RKO (cell line): ENCODE data around the gene EVI5.
A peak's percentile ranks its signal among the peaks of the same experiment; 100 is the strongest.
"Not testable (repeated sequence)": the region's sequence is repeated elsewhere in the genome, so short reads cannot be mapped to it uniquely, and the experiment has no call there.

Source experiments
- DNase-seq: peaks from one replicate; pipeline ENCODE4 v3.0.0-alpha.2; 2016; ENCODE audit warnings: low spot score

EVI5 gene

DNA sequence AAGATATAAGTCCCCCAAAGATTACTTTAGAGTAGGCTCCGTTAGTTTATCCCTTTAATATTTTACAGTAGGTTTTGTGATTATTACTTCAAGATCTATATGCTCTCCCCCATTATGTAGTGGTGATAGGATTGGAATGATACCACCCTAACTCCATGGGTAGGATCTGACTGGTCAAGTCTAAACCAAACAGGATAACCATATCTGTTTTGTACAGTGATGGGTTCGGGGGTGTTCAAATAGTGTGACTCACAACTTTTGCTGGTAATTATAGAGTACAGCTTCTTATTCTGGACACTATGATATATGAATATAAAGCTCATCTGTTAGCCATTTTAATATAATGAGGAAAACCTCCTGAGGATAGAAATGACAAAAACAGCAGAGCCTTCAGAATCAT is 212.4 kb downstream of the EVI5 start:
- DNase-seq: no peak

DNA sequence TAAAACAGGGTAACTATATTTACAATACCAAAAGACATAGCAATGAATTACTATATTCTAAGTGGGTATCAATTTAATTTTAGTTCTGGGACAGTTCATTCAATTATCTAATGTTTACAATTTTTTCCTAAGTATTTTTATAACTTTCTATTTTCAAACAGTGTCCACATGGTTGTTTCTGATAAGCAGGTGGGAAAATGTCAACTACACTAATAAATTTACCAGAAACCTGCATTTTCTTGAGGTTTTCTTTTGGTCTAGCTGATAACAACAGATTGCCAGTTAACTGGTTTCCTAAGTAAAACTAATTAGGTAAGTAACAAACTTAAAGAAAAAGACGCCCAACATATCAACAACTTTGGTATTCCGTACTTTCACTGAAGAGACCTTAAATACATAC is 213.3 kb downstream of the EVI5 start:
- DNase-seq: no peak

DNA sequence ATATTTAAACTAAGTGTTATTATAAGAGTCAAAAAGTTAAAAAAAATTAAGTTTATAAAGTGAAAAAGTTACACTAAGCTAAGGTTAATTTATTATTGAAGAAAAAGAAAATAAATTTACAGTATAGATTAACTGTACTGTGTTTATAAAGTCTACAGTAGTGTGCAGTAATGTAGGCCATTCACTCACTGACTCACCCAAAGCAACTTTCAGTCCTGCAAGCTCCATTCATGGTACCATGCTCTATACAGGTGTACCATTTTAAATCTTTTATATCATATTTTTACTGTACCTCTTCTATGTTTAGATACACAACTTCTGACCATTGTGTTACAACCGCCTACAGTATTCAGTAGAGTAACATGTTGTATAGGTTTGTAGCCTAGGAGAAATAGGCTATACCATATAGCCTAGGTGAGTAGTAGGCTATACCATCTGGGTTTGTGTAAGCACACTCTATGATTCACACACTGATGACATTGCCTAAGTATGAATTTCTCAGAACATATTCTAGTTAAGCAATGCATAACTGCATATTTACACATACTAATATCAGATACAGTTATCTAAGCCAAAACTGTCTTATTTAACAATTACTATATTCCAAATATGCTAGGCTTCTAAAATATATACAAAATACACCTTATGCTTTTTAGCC is 217.6 kb downstream of the EVI5 start:
- peak; percentile 52 for DNase-seq

DNA sequence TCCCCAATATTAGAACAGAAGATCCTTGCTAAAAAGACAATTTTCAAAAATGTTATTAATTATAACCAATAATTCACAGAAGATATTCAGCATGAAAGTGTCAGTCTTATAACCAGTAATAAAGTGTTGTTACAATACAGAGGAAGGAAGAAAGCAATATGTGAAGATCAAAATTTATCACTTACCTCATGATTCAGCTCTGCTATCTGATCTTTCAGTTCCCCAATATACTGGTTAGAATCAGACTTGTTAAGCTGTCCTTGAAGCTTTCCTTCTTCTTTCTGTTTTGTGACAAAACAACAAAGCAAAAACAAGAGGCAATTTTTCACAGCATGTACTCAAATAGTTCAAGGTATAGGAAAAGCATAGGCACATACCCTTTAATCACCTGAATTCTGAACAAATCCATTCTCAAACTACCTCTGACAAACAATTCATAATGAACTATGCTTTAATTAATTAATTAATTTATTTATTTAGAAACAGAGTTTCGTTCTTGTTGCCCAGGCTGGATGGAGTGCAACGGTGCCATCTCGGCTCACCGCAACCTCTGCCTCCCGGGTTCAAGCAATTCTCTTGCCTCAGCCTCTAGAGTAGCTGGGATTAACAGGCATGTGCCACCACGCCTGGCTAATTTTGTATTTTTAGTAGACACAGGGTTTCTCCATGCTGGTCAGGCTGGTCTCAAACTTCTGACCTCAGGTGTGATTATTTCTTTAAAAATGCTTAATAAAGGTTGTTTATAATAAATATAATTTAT is 221.3 kb downstream of the EVI5 start:
- no peak for DNase-seq

DNA sequence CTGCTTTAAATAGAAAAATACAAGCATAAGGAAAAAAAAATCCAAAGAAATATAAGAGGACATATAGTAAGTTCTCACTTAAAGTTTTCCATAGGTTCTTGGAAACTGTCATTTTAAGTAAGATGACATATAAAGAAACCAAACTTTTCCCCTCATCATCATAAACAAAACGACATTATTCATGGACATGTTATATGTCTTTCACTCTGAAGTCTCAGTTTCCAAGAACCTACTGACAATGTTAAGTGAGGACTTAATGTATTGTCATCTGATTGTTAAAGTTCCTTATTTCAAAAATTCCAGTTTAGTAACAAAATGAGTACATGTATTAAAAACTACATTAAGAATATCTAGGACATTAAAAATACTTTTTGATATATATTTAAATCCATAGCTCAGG is 228.6 kb downstream of the EVI5 start:
- no peak for DNase-seq

DNA sequence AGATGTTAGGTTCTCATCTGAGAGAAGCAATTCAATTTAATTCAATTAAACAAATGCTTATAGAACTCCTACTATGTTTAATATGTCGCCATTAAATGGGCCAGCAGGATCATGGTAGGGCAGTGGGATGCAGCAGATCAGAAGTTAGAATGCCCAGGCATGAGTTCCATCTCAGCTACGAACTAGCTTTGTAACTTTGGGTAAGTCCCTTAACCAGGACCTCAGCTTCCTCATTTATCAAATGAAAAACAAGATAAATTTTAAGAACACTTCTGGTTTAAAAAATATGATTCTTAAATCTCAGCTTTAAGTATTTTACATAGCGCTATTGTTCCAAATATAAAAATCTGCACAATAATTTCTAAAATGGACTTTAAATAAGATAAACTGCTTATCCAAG is 230.7 kb downstream of the EVI5 start:
- DNase-seq: no peak

DNA sequence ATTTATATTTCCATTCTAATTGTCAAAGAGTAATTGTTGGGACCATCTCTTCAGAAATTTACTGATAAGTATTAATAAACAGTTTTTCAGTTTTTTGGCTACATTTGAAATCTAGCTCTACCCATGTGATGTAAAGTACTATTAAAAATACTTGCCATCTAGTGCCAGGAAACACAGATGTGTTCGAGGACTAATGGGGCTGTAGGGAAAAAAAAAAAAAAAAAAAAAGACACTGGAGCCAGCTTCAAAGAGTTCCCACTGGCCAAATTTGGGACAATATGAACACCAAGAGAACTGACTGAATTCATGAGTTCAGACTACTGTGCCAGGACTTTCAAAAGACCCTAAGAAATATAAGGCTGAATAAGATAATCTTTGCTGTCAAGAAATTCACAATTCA is 233.0 kb downstream of the EVI5 start:
- DNase-seq: no peak

DNA sequence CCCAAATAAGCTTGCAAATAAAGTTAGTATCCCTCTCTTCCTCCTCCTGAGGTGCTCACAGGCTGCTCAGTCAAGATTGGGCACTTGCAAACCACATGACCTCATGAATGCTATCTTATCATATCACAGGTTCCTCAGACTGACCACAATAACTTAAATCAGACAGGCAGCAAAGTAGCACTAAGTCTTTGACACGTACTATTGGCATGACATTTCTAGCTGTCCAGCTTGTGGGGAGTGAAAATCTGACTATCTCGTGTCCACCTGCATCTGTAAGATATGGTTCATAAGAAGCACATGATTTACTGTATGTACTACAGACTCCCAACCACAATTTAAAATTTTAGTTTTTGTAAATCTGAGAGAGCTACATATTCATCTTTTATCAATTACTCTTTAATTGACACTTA is 240.1 kb downstream of the EVI5 start:
- DNase-seq: no peak

DNA sequence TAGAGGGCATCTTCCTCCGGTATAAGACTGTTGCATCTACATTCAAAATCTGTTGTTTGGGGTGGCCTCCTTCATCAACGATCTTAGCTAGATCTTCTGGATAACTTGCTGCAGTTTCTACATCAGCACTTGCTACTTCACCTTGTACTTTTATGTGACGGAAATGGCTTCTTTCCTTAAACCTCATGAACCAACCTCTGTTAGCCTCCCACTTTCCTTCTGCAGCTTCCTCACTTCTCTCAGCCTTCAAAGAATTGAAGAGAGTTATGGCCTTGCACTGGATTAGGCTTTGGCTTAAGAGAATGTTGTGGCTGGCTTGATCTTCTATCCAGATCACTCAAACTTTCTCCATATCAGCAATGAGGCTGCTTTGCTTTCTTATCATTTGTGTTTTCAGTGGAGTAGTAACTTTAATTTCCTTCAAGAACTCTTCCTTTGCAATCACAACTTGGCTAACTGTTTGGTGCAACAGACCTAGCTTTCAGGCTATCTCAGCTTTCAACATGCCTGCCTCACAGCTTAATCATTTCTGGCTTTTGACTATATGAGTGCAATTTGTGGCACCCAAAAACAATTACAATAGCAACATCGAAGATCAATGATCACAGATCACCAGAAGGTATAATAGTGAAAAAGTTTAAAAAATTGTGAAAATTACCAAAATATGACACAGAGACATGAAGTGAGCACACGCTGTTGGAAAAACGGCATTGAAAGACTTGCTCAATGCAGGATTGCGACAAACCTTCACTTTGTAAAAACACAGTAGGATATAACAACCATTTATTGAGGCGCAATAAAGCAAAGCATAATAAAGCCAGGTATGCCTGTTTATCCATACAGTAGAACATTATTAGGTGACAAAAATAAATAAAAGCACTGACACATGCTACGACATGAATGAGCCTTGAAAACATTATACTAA is 241.5 kb downstream of the EVI5 start:
- no peak for DNase-seq

DNA sequence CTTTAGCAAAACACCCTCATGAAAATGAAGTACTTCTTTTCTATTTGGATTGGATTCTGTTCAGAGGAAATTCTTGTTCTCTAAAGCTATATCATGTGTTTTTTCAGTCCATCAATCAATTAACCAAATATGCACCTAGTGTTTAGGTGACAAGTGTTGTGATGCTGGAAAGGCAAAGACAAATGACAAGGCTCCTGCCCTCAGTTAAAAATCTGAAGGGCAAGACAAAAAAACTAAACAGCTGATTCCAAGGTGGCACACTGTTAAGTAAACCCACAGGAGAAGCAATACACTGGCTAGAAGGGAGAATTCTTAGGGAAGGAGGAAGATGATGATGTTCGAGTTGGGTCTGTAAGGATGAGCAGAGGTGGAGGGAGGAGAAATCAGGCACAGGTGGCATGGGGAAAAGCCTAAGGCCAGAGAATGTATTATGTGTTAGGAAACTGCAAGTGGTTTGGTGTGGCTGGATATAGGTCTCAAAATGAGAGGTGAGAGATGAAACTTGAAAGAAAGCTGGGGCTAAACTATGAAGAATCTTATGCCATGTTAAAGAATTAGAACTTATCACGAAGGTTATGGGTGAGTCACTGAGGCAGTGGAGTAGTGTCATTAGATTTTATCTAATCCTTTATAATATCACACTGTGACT is 246.4 kb downstream of the EVI5 start:
- DNase-seq: no peak

DNA sequence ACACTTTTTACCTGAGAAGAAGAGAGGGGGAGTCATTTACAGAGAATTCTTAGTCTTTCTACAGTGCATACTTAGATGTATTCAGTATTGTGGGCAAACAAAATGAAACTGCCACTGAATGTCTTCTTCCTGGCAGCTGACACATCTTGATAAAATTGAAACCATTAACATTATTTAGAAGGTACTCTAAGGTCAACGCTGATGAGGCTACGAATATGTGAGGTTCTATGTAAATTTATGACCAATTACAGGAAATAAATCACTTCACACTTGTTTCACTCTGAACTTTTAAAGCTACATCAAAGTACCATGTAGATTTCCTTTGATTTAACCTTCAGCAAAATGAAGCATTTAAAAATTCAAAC is 246.9 kb downstream of the EVI5 start:
- peak; percentile 9 for DNase-seq

DNA sequence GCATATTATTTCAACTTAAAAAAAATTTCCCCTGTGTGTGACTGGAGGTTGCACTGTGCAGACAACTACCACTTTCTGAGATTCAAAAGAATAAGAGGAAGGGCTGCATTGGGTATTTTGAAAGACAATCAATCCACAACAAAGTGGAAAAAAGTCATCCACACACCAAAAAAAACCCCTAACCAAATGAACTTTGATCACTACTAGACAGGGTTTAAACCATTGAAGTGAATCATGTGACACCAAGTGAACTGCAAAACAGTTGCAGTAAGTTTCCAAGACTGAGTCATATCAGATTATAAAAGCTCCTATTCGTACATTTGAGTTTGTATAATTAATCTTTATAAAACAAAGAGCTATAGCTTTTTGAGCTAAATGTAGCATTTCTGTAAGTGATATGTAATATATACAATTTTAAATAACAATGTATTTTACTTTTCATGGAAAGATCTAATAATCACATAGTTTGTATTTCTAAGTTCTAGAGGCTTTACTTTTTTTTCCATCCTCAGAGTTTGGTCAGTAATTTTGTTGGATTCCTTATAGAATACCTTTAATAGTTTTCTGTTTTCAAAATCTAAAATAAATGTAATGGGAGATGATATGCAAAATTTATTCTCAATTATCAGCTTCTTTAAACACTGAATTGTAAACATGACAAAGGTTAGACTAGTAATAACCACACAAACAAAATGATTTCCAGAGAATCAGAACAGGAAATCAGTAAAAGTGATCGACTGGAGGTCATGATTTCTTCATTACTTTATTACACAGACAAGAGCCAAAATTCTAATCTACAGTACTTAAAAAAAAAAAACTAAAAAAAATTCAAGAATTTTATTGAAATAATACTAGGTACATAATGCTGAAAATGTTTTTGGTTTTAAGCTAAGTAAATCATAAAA is 247.7 kb downstream of the EVI5 start:
- no peak for DNase-seq

DNA sequence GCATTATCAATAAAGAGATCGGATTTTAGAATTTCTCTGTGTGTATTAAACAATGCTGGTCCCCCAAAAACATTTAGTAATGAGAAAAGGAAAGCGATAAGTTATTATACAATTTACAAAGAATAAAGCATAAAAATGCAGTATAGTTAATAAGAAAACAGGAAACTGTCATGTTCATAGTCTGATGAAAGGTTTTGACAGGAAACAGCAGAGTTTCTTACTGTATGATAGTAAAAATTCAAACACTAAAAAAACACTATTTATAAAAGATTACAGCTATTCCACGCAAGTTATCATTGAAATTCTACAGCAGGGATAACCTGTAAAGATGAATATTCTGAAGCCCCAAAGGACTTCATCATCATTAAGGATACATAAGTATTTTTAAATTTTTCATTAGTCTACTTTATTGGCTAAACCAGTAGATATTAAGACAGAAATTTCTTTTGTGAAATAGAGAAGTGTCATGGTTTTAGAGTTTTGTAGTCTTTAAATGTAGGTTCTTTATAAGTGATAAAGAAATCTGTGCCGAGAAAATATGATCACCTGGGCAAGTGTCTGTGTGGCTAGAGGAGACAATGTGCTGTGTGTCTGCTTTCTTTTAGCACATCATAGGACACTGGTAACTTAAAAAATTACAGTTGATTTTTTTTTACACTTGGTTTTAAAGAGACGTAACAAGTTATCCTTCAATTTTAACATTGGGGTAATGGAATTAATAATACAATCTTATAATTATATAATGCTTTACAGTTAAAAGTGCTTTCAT is 248.5 kb downstream of the EVI5 start:
- DNase-seq: no peak

DNA sequence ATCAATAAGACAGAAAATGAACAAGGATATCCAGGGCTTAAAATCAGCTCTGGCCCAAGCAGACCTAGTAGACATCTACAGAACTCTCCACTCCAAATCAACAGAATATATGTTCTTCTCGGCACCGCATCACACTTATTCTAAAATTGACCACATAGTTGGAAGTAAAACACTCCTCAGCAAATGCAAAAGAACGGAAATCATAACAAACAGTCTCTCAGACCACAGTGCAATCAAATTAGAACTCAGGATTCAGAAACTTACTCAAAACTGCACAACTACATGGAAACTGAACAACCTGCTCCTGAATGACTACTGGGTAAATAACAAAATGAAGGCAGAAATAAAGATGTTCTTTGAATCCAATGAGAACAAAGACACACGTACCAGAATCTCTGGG is 252.5 kb downstream of the EVI5 start:
- DNase-seq: not testable (repeated sequence)

DNA sequence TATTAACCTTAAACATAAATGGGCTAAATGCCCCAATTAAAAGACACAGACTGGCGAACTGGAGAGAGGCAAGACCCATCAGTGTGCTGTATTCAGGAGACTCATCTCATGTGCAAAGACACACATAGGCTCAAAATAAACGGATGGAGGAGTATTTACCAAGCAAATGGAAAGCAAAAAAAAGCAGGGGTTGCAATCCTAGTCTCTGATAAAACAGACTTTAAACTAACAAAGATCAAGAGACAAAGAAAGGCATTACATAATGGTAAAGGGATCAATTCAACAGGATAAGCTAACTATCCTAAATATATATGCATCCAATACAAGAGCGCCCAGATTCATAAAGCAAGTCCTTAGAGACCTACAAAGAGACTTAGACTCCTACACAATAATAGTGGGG is 253.0 kb downstream of the EVI5 start:
- DNase-seq: not testable (repeated sequence)

DNA sequence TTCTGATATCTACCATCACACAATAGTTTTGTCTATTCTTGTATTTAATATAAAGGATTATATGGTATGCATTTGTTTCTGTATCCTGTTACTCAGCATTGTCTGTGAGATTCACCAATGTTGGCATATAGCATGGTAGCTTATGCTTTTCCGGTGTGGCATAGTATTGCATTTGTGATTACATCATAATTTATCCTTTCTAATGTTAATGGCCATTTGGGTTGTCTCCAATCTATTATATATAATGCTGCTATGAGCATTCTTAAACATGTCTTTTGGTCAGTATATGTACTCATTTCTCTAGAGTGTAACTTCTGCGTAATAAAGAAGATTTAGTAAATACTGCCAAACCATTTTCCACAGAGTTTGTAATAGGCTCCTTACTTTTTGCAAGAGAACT is 257.2 kb downstream of the EVI5 start:
- DNase-seq: no peak

DNA sequence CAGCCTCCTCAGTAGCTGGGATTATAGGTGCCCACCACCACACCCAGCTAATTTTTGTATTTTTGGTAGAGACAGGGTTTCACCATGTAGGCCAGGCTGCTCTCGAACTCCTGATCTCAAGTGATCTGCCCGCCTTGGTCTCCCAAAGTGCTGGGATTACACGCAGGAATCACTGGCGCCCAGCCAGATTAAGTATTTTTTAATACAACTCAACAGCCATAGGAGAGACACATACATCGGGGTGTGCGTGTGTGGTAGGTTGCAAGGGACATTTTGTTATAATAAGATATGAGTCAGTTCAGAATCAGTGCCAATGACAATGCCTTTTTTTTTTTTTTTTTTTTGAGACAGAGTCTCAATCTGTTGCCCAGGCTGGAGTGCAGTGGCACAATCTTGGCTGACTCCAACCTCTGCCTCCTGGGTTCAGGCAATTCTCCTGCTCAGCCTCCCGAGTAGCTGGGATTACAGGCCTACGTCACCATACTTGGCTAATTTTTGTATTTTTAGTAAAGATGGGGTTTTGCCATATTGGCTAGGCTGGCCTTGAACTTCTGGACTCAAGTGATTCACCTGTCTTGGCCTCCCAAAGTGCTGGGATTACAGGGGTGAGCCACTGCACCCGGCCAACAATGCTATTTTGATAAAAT is 259.8 kb downstream of the EVI5 start:
- DNase-seq: not testable (repeated sequence)

DNA sequence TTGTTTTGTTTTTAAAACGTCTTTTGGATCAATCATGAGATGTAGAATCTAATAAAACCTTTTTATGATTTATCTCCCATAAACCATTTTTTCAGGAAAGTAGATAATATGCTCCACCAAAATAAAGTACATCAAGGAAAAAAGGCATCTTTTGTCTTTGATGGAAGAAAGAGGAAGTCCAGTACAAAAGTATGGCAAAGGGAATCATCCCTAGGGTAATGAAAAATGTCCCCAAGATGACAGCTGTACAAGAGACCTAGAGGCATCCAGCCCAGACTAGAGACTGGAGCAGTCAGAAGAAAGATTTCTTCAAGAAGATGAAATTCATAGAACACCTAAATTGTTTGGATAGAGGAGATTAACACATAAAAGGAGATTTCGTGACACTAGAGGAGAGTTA is 265.9 kb downstream of the EVI5 start:
- DNase-seq: no peak

DNA sequence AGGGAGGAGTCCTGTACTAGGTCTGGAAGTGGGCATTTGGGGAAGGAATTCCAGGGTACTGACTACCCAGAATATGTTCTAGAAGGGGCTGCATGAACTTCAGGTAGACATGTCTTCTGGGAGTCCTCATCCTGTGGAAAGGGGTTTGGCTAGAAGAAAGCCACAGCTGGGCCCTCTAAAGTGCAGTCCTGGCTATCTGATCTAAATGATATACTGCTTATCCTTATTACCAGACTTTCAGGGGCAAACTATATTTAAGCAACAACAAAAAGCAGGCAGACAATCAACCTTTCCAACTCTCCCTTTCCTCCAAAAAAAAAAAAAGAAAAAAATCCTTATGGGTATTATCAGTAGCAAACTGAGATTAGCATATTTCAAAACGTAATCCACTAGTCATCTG is 268.3 kb downstream of the EVI5 start:
- DNase-seq: no peak

DNA sequence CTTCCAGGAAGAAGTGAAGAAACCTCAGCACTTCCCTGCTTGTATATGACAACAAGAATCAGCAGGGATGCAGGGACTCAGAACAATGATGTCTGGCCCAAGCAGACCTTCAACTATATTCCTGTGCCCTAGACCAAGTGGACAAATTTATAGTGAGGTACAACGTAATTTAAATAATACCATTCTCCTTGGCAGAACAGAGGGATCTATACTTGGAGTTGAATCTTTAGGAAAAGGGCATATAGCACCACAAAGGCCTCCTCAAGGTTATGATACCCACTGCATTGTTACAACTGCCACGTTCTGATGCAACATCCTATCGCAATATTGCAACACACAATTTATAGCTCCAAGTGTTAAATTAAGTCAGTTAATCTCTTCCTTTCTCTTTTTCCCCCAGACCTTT is 269.1 kb downstream of the EVI5 start:
- no peak for DNase-seq
